HG03139 (cell line): ENCODE data around the gene ACKR3.

ENCODE experiments used
- ATAC-seq: cut with Tn5 transposase; IDR thresholded peaks from one replicate; pipeline ENCODE4 v1.9.1; 2021; ENCODE audit not compliant: unreplicated experiment

The ACKR3 gene

DNA sequence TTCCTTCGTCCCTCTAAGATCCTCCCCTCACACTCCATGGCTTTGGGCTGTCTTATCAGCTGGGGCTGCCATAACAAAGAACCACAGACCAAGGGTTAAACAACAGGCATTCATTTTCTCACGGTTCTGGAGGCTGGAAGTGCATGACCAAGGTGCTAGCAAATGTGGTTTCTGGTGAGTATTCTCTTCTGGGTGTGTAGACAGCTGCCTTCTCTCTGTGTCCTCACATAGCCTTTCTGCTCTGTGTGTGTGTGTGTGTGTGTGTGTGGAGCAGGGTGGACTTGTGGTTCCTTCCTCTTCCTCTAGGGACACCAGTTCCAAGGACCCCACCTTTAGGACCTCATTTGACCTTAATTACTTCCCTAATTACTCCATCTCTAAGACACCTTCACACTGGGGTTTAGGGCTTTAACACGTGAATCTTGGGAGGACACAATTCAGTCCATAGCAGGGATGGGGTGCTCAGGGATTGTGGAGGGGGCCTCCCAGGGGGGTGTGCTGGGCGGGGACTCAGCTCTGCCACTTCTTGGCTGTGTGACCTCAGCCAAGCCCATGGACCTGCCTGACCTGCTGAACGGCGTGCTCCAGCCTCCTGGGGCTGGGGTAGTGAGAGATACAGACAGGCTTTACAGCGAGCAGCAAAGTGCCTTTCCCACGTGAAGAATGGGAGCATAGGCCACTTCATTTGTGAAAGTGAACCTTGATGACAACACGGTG is 38.0 kb downstream of the ACKR3 start:
- no peak for ATAC-seq

- ATAC-seq: no peak
Observed at GRCh38 chr2:236608188-236608525, 38.5 kb downstream of the ACKR3 start.

GRCh38 chr2:236608710-236609109 is 39.1 kb downstream of the ACKR3 start:
- no peak for ATAC-seq

GRCh38 chr2:236610991-236611821 is 41.6 kb downstream of the ACKR3 start:
- no peak for ATAC-seq

DNA sequence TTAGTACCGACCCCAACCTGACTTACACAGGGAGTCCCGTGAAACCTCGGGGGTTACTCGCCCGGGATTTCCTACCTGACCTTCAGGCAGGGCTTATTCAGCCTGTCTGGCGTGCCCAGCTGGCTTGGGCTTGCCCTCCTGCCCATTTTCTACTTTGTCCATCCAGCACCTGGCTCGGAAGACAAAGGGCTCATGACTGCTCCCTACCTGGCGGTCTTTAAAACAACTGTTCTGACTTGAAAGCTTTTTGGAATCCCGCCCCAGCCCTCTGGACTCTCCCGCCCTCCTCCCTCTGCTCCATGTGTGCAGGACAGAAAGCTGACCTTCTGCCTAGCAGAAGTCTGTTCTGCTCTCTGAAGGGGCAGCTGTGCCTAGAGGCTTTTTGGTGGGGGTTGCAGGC is 43.1 kb downstream of the ACKR3 start:
- no peak for ATAC-seq

- no peak for ATAC-seq
Observed at GRCh38 chr2:236613612-236614011, 44.0 kb downstream of the ACKR3 start.

- ATAC-seq: no peak
Observed at GRCh38 chr2:236614551-236614950, 44.9 kb downstream of the ACKR3 start.

DNA sequence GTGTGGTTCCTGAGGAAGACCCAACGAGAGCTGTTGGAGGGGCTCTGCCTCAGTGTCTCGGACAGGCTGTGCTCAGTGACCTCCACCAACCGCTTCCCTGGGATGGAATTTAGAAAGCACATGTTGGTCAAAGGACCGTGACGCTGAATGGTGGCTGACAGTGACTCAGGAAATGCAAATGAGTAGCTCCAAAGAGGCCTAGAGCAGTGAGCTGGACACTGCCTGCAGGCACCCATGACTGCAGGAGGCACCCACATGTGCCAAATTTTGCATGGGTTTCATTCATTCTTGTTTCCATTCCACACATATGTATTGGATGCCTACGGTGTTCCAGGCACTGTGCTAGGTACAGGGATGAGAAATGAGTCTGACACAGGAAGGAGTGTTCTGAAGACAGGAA is 46.4 kb downstream of the ACKR3 start:
- ATAC-seq: no peak

GRCh38 chr2:236616624-236617023 is 47.0 kb downstream of the ACKR3 start:
- ATAC-seq: no peak

DNA sequence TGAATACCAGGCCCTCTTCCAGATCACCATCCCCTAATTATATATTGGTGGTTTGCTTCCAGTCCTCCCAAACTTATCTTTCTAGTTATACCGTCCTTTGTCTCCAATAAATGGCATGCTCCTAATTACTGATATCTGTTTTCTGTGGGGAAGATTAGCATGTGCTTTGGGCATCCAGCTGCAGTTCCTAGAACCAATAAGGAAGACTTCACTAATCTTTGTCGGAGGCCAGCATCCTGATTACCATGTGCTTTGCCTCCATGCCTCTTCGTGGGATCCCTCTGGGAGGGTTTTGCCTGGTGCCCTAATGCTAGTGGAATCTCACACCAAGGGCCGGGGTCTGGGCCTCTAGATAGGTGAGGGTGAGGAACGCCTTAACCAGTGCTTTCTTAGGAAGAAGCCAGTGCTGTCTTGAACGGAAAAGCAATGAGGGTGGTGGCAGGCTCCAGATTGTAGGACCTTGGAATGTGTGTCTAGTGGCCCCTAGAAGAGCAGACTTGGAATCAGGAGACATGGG is 47.7 kb downstream of the ACKR3 start:
- no peak for ATAC-seq

GRCh38 chr2:236617796-236618195 is 48.2 kb downstream of the ACKR3 start:
- no peak for ATAC-seq

DNA sequence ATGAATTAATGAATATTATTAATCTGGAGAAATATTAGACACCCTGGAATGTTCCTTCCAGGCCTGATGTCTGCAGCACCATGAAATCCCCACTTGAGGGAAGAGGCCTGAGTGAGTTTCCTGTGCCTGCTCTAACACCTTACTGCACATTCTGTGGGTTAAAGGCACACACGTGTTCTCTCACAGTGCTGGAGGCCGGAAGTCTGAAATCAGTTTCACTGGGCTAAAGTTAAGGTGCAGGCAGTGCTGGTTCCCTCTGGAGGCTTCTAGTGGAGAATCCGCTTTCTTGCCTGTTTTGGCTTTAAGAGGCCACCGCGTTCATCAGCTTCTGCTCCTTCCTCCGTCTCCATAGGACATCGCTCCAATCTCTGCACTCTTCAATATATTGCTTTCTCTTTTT is 48.7 kb downstream of the ACKR3 start:
- no peak for ATAC-seq

- ATAC-seq: no peak
Observed at GRCh38 chr2:236619910-236620612, 50.4 kb downstream of the ACKR3 start.

- ATAC-seq: no peak
Observed at GRCh38 chr2:236621786-236622185, 52.2 kb downstream of the ACKR3 start.

GRCh38 chr2:236622201-236622600 is 52.6 kb downstream of the ACKR3 start:
- no peak for ATAC-seq

GRCh38 chr2:236622660-236623059 is 53.0 kb downstream of the ACKR3 start:
- ATAC-seq: no peak

DNA sequence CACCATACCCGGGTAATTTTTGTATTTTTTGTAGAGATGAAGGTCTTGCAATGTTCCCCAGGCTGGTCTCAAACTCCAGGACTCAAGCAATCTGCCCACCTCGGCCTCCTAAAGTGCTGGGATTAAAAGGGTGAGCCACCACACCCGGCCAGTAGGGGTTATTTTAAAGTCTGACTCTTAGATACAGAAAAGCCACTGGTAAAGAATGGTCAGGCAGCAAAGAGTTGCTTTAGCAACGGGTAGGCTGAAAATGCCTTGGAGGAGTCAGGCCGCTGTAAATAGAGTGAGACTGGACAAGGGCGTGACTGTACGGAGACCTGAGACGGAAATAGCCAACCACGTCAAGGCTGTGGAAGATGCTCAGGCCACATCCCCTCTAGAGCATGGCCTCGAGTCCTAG is 54.2 kb downstream of the ACKR3 start:
- no peak for ATAC-seq

DNA sequence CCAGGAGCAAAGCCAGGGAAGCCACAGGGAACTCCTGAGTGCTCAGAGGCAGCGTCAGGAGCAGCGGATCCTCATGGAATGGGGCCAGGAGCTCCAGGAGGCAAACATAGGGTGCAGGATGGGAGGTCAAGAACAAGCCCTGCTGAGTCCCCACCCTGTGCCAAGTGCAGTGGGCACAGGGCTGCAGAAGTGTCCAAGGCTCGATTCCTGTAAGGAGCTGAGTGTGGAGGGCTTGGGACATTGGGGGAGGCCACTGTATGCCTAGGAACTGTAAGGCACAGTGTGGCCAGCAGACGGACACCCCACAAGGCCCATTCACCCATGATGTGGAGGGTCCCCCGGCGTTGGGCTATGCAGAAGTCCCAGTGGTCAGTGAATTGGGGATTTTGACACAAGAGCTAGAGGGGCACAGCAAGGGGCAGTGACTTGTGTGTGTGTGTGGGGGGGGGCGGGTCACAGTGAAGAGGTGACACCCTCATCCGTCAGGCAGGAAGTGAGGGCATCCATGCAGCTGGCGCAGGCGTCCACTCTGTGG is 55.6 kb downstream of the ACKR3 start:
- ATAC-seq: no peak

DNA sequence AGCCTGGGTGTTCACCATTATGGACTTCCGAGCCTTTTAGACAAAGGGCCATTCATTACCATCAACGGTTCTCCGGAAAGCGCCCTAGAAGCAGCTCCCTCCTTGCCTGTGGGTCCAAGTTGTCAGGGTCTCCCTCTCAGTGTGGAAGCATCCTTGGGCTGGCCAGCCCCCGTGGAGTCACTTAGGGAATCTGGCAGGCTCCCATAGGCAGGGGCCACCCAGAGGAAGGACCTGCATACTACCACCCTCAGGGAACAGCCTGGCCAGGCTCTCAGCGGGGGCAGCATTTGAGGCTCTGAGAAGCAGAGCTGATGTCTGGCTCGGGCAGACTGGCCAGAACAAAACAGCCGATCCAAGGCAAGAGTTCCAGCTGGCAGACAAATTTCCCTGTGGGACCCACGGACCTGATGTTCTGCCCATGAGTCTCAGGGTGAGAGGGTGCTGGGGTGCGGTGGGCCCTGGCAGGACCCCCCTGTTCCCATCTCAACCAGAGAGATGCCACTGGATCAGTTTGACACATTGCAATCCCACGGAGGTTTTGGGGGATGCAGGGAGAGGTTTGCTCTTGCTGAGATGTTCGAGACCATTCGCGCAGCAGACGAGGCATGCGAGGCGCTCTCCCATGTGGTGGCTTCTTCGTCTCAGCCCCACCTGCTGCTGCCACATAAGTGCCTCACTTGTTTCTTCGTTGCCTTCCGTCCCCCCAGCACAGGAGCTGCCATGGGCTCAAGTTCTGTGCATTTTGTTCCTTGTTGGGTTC is 56.9 kb downstream of the ACKR3 start:
- no peak for ATAC-seq

DNA sequence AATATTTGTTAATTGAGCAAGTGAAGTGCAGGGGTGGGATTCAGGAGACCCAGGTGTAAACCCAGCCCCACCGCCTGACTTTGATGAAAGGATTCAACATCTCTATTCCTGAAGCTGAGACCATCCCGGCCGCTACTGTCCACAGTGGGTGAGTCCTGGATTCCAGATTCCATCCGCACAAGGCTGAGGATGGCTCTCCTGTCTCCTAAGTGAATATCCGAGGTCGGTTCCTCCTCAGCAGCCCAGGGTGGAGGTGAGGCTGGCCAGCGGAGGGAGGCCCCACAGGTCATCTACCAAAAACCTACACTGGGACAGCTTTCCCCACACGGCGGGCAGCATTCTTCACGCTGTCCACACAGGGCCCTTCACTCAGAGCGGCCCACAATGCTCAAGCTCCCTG is 57.6 kb downstream of the ACKR3 start:
- no peak for ATAC-seq

GRCh38 chr2:236627841-236628240 is 58.2 kb downstream of the ACKR3 start:
- no peak for ATAC-seq
